CD4-positive, alpha-beta T cell (primary cell): ENCODE data around the gene LACTB. TPM values are rescaled to one million over a fixed set of nuclear protein-coding genes. Genes with fewer than 3 reads are reported as not detected.

ENCODE experiments used
- ATAC-seq: fragments of 200-7000 bp; cut with Tn5 transposase; one replicate; pipeline ENCODE4 v1.10.0; 2022; ENCODE audit warnings: mild to moderate bottlenecking; ENCODE audit not compliant: poor library complexity
- CTCF ChIA-PET: fragments of 350-600 bp; sonication (Branson Sonifier 250); formaldehyde crosslinking; loops from one replicate; lab custom pipeline; 2021; ENCODE audit warnings: antibody characterized with exemption, inconsistent platforms; lab: Charles Lee
- POLR2A ChIA-PET: fragments of 350-600 bp; sonication (Branson Sonifier 250); formaldehyde crosslinking; loops from one replicate; lab custom pipeline; 2021; ENCODE audit warnings: antibody characterized with exemption, inconsistent platforms; lab: Charles Lee
- DNase-seq, 14 experiments: peaks; one replicate each; pipeline ENCODE4 v3.0.0-alpha.2; 2013 to 2020; ENCODE audit warnings: mixed read lengths in 2 of 14
- H3K27ac ChIP-seq, 2 donors: one replicate each; pipeline versions ENCODE4 v1.5.1 to v1.7.0; 2013; ENCODE audit warnings: low read length in 2 of 2, low read depth in 1 of 2, mild to moderate bottlenecking in 1 of 2
- H3K27me3 ChIP-seq, 2 experiments: 1 replicate in 1 of 2; 2 replicates in 1 of 2; pipeline versions ENCODE4 v1.6.1 to v1.7.0; 2013; ENCODE audit warnings: low read length in 2 of 2, control low read depth in 1 of 2, mild to moderate bottlenecking in 1 of 2, moderate library complexity in 1 of 2; ENCODE audit not compliant: insufficient read depth in 2 of 2, control insufficient read depth in 1 of 2
- H3K36me3 ChIP-seq: one replicate; pipeline ENCODE4 v1.6.1; 2013; ENCODE audit warnings: low read length, control low read depth; ENCODE audit not compliant: insufficient read depth
- H3K4me1 ChIP-seq: one replicate; pipeline ENCODE4 v1.6.1; 2013; ENCODE audit warnings: low read length, control low read depth; ENCODE audit not compliant: insufficient read depth
- H3K4me3 ChIP-seq: one replicate; pipeline ENCODE4 v1.5.1; 2013; ENCODE audit warnings: mild to moderate bottlenecking, low read length, moderate library complexity
- H3K9me3 ChIP-seq, 2 experiments: 1 replicate in 1 of 2; 2 replicates in 1 of 2; pipeline versions ENCODE4 v1.6.1 to v1.7.0; 2013; ENCODE audit warnings: low read length in 2 of 2, mild to moderate bottlenecking in 2 of 2, control low read depth in 1 of 2, moderate library complexity in 1 of 2; ENCODE audit not compliant: control insufficient read depth in 1 of 2, insufficient read depth in 1 of 2
- H3K27ac Mint-ChIP-seq: one replicate; pipeline ENCODE4 v1.8.0; 2020; ENCODE audit warnings: mixed read lengths
- H3K27me3 Mint-ChIP-seq: one replicate; pipeline ENCODE4 v1.8.0; 2021; ENCODE audit warnings: mixed read lengths
- H3K36me3 Mint-ChIP-seq: one replicate; pipeline ENCODE4 v1.8.0; 2021; ENCODE audit warnings: low read depth, mixed read lengths
- H3K4me1 Mint-ChIP-seq: one replicate; pipeline ENCODE4 v1.8.0; 2021; ENCODE audit warnings: low read depth, mixed read lengths
- H3K4me3 Mint-ChIP-seq: one replicate; pipeline ENCODE4 v1.8.0; 2020; ENCODE audit warnings: mild to moderate bottlenecking, mixed read lengths
- H3K9me3 Mint-ChIP-seq: one replicate; pipeline ENCODE4 v1.8.0; 2020; ENCODE audit warnings: mixed read lengths
- CTCF ChIP-seq: fragments of 200-600 bp; IDR thresholded peaks from one replicate; pipeline ENCODE4 v1.8.0; 2022; ENCODE audit warnings: antibody characterized with exemption, mild to moderate bottlenecking
- intact Hi-C, 2 experiments: fragments of 100-400 bp; cut with DNase I in 1 of 2; cut with micrococcal nuclease in 1 of 2; formaldehyde crosslinking; loops; one replicate each; pipeline versions ENCODE4 v1.15.1 to v1.9.0; 2023 to 2025; cut with DNase I, micrococcal nuclease
- total RNA-seq, 174 experiments: library from RNA in 2 of 174; stranded (reverse) in 2 of 174; gene quantifications; one replicate each; pipeline ENCODE4 v1.2.3 and lab custom pipeline; 2021 to 2026

Gene LACTB
- total RNA-seq, 2 experiments from 2014 or later = 6.9 to 7.0 TPM

GRCh38 chr15:63190769-63191649, 69.3 kb downstream of the LACTB start:
- Histone ChIP-seq H3K9me3 (no peaks in the 10 kb centered on the region), H3K27ac (peak overlapping the region; percentile 94 to 95), H3K4me1 (peaks cover 41% of the 10 kb centered on the region), H3K36me3 (no peaks in the 10 kb centered on the region), H3K27me3 (no peaks in the 10 kb centered on the region), H3K4me3 (peak overlapping the region; percentile 88)
- no peak for TF ChIP-seq CTCF
- H3K36me3 Mint-ChIP-seq = peaks cover 13% of the 10 kb centered on the region
- POLR2A ChIA-PET = interaction anchor here (0.6 to 8.1 kb wide), 24 partner anchors 11 to 724 kb away, joined by 3 to 176 read pairs (median 5); partner anchors contain the start of genes APH1B and RPS27L
- H3K4me1 Mint-ChIP-seq = peaks cover 71% of the 10 kb centered on the region
- peak in 1 of 14 experiments; percentile 18 for DNase-seq
- intact Hi-C loops = loop anchor here (5.0 to 10.0 kb wide), 4 partner anchors 36 to 414 kb away; partner anchors contain the start of gene USP3 (in 1 of the 2)
- peak overlapping the region; percentile 95 for H3K27ac Mint-ChIP-seq
- H3K27me3 Mint-ChIP-seq = no peaks in the 10 kb centered on the region
- CTCF ChIA-PET = interaction anchor here (1.1 to 2.0 kb wide), 5 partner anchors 20 to 44 kb away, joined by 3 to 11 read pairs (median 6); no protein-coding TSS in a partner anchor
- H3K9me3 Mint-ChIP-seq = no peaks in the 10 kb centered on the region
- no peak for ATAC-seq
- H3K4me3 Mint-ChIP-seq = peak overlapping the region; percentile 96

Other genes starting within 250 kb of the LACTB start
- gene TPM1, start 79.1 kb upstream of the LACTB start, total RNA-seq = 1 to 10 TPM; 7.9 to 9.8 TPM
- gene RPS27L, start 35.6 kb downstream of the LACTB start, total RNA-seq = 10 to 100 TPM; 40.0 to 43.1 TPM
- 10 to 100 TPM; 74.5 to 75.2 TPM for gene RAB8B, start 67.7 kb downstream of the LACTB start, total RNA-seq
- gene APH1B, start 155.7 kb downstream of the LACTB start, total RNA-seq = 10 to 100 TPM in 1 of 2 experiments, 1 to 10 TPM in 1; 9.3 to 11.6 TPM